Measurements from ENCODE around the gene CCL27.

CCL27 gene

DNA sequence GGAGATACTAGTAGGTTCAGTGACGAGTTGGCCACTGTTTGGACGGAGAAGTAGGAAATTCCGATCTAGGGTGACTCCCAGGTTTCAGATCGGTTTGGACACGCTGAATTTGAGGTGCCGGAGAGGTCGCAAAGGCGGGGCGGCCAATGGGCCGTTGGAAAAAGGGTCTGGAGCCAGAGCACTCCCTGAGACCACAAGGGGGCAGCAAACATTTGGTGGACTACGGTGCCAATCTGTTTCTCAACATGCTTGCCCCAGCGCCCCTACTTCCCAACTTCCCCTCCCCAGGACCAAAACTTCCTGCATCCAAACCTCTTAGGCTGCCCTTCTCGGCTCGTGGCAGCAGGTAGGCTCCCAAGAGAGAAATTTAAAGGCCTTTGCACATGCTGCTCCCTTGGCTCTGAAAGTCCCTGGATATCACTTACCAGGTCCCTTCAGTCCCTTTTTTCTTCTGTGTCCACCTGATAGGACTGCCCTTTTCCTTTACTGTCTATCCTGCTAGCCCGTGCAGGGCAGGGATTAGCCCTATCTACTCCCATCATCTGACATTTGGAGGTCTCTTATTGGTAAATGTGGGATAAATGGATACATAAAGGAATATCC, 49.6 kb downstream of the CCL27 start:
- H3K27ac ChIP-seq (ENCODE audit: low read depth, low read length), result no peak overlapping the region
- peak overlapping the region; percentile 97 to 98 for H3K9ac ChIP-seq (ENCODE audit: low read depth in 1 of 2, low read length in 2 of 2)
- no peaks in the 10 kb centered on the region for H3K27me3 ChIP-seq (ENCODE audit: control insufficient read depth in 1 of 2, insufficient read depth in 2 of 2, low read length in 2 of 2)
- H3K36me3 ChIP-seq (ENCODE audit: control insufficient read depth in 1 of 2, insufficient read depth in 2 of 2, low read length in 2 of 2), result peaks cover 20 to 43% of the 10 kb centered on the region in 2 donors
- no peaks in the 10 kb centered on the region for H3K9me3 ChIP-seq (ENCODE audit: control insufficient read depth in 1 of 2, low read length in 2 of 2)
- H3K4me3 ChIP-seq (ENCODE audit: low read depth in 1 of 2, low read length in 2 of 2), result peak overlapping the region; percentile 87 to 96
- peaks cover 25 to 27% of the 10 kb centered on the region in 2 donors for H3K4me1 ChIP-seq (ENCODE audit: control insufficient read depth in 1 of 2, insufficient read depth in 2 of 2, low read length in 2 of 2)

Data from duodenal mucosa (tissue), 2 donors.